Body of pancreas (tissue), 4 donors: ENCODE data around the gene SLC4A8.

Source experiments
- CTCF ChIP-seq, 7 experiments: fragments of 450-650 bp in 4 of 7; fragments of 200-600 bp in 3 of 7; sonication (generic) in 3 of 7; IDR thresholded peaks; one replicate each; pipeline ENCODE4 v1.5.1; 2016 to 2019; ENCODE audit warnings: antibody characterized with exemption in 7 of 7
- POLR2A ChIP-seq, 3 donors: fragments of 450-650 bp; IDR thresholded peaks; one replicate each; pipeline ENCODE4 v1.6.1; 2016; ENCODE audit warnings: antibody characterized with exemption in 3 of 3, mild to moderate bottlenecking in 2 of 3

- TF ChIP-seq CTCF (IDR thresholded peaks at IDR 0.05) (no peak), POLR2A (IDR thresholded peaks at IDR 0.05) (no peak)
Observed at GRCh38 chr12:51450806-51451205, 26.2 kb downstream of the SLC4A8 start.
